Glomerular endothelial cell (primary cell): ENCODE data around the gene SRD5A1. TPM values are rescaled to one million over a fixed set of nuclear protein-coding genes. Genes with fewer than 3 reads are reported as not detected.

ENCODE experiments used
- DNase-seq: peaks from one replicate; pipeline ENCODE4 v3.0.0-alpha.2; 2011; ENCODE audit warnings: low read depth, low spot score; ENCODE audit errors: extremely low read depth
- total RNA-seq: library from RNA; depleted of rRNA; stranded (reverse); fragments of >200 nt; gene quantifications from 2 replicates; pipeline ENCODE4 v1.2.3, GENCODE V29; 2015

The SRD5A1 gene
- total RNA-seq, 1 donor from 2014 or later = 23.8 TPM

DNA sequence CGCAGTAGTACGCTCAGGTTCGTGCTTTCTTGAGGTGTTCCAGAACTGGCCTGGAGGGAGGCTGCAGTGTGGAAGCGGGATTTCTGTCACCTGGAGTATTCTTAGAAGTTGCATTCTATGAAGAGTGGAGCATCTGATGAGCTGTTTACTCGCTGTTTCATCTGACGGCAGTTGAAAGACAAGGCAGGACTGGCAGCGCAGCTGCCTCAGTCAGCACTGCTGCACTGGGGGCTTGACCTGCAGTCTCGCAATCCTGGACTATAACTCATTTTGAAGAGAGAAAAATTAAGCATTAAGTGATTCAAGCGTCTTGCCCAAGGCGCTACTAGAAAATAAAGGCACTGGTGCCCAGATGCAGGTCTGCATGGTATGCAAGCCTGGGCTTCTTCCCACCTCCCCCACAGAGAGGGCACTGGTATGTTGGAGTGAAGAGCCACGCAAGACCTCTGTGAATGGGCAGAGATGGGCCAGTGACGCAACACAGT is 90.6 kb downstream of the SRD5A1 start:
- DNase-seq = no peak

Other genes starting within 250 kb of the SRD5A1 start
- gene UBE2QL1, start 184.6 kb upstream of the SRD5A1 start, total RNA-seq = not detected in 2 replicates
- gene NSUN2, start 396 bp upstream of the SRD5A1 start, total RNA-seq = 43.5 and 57.5 TPM in 2 replicates
- 11.3 and 22.7 TPM in 2 replicates for gene TENT4A, start 80.0 kb downstream of the SRD5A1 start, total RNA-seq